Trophoblast cell (in vitro differentiated cells and primary cell): ENCODE measurements around the gene VASH2.
"Not testable (repeated sequence)": the region's sequence is repeated elsewhere in the genome, so short reads cannot be mapped to it uniquely, and the experiment has no call there.

ENCODE experiments used
- DNase-seq, 2 donors: peaks; one replicate each; pipeline ENCODE4 v3.0.0-alpha.2; 2016
- H2AFZ ChIP-seq: 2 replicates; pipeline ENCODE4 v1.6.1; 2013; ENCODE audit warnings: low read length, moderate library complexity, mild to moderate bottlenecking; ENCODE audit not compliant: insufficient read depth, poor library complexity
- H2AK5ac ChIP-seq: 2 replicates; pipeline ENCODE4 v1.6.1; 2013; ENCODE audit warnings: mild to moderate bottlenecking, low read length
- H2BK120ac ChIP-seq: 2 replicates; pipeline ENCODE4 v1.6.1; 2013; ENCODE audit warnings: low read length, mild to moderate bottlenecking, moderate library complexity; ENCODE audit not compliant: insufficient read depth, poor library complexity
- H2BK12ac ChIP-seq: 2 replicates; pipeline ENCODE4 v1.6.1; 2013; ENCODE audit warnings: mild to moderate bottlenecking, low read length, moderate library complexity
- H2BK5ac ChIP-seq: 2 replicates; pipeline ENCODE4 v1.6.1; 2013; ENCODE audit warnings: low read length, low read depth, moderate library complexity, mild to moderate bottlenecking; ENCODE audit not compliant: poor library complexity
- H3K14ac ChIP-seq: 2 replicates; pipeline ENCODE4 v1.6.1; 2013; ENCODE audit warnings: mild to moderate bottlenecking, low read length
- H3K18ac ChIP-seq: 2 replicates; pipeline ENCODE4 v1.6.1; 2013; ENCODE audit warnings: mild to moderate bottlenecking, low read length
- H3K23ac ChIP-seq: 2 replicates; pipeline ENCODE4 v1.6.1; 2013; ENCODE audit warnings: low read length
- H3K27ac ChIP-seq: 2 replicates; pipeline ENCODE4 v1.5.1; 2013; ENCODE audit warnings: low read depth, mild to moderate bottlenecking, inconsistent platforms, low read length, moderate library complexity
- H3K27me3 ChIP-seq: 2 replicates; pipeline ENCODE4 v1.6.1; 2013; ENCODE audit warnings: inconsistent platforms, mild to moderate bottlenecking, low read length, moderate library complexity; ENCODE audit not compliant: insufficient read depth
- H3K36me3 ChIP-seq, 2 experiments: 1 replicate in 1 of 2; 2 replicates in 1 of 2; pipeline ENCODE4 v1.6.1; 2013; ENCODE audit warnings: low read length in 2 of 2, mild to moderate bottlenecking in 2 of 2, moderate library complexity in 1 of 2; ENCODE audit not compliant: insufficient read depth in 2 of 2, control insufficient read depth in 1 of 2
- H3K4ac ChIP-seq: 2 replicates; pipeline ENCODE4 v1.6.1; 2013; ENCODE audit warnings: low read depth, mild to moderate bottlenecking, low read length, moderate library complexity
- H3K4me1 ChIP-seq, 2 experiments: 1 replicate in 1 of 2; 2 replicates in 1 of 2; pipeline ENCODE4 v1.6.1; 2013; ENCODE audit warnings: low read length in 2 of 2, mild to moderate bottlenecking in 2 of 2, moderate library complexity in 1 of 2; ENCODE audit not compliant: insufficient read depth in 2 of 2, control insufficient read depth in 1 of 2
- H3K4me2 ChIP-seq: 2 replicates; pipeline ENCODE4 v1.6.1; 2013; ENCODE audit warnings: inconsistent platforms, mild to moderate bottlenecking, low read length, moderate library complexity
- H3K4me3 ChIP-seq: 2 replicates; pipeline ENCODE4 v1.5.1; 2013; ENCODE audit warnings: mild to moderate bottlenecking, low read depth, low read length, inconsistent platforms
- H3K79me1 ChIP-seq: one replicate; pipeline ENCODE4 v1.6.1; 2013; ENCODE audit warnings: low read length
- H3K79me2 ChIP-seq: 2 replicates; pipeline ENCODE4 v1.6.1; 2013; ENCODE audit warnings: low read length, mild to moderate bottlenecking; ENCODE audit not compliant: control insufficient read depth, insufficient read depth, poor library complexity
- H3K9ac ChIP-seq: 2 replicates; pipeline ENCODE4 v1.6.1; 2013; ENCODE audit warnings: mild to moderate bottlenecking, low read length
- H3K9me3 ChIP-seq: 2 replicates; pipeline ENCODE4 v1.6.1; 2013; ENCODE audit warnings: low read depth, mild to moderate bottlenecking, control low read depth, inconsistent platforms, low read length; ENCODE audit not compliant: insufficient read depth
- H4K12ac ChIP-seq: 2 replicates; pipeline ENCODE4 v1.6.1; 2013; ENCODE audit warnings: low read depth, mild to moderate bottlenecking, low read length, moderate library complexity
- H4K8ac ChIP-seq: 2 replicates; pipeline ENCODE4 v1.6.1; 2013; ENCODE audit warnings: low read depth, mild to moderate bottlenecking, low read length, moderate library complexity
- H4K91ac ChIP-seq: one replicate; pipeline ENCODE4 v1.6.1; 2013; ENCODE audit warnings: low read depth, mild to moderate bottlenecking, low read length, moderate library complexity
- WGBS: extraction: QIAGEN DNeasy Blood & Tissue Kit; methylation state at CpG from one replicate; pipeline ENCODE4 v1.1.7; 2013; ENCODE audit warnings: missing lambda C conversion rate; ENCODE audit not compliant: insufficient read length, insufficient coverage; ENCODE audit errors: extremely low coverage; 5-methylcytosine and 5-hydroxymethylcytosine counted together

VASH2 gene

GRCh38 chr1:212960932-212961331 lies 10.6 kb downstream of the VASH2 start:
- no CpG with 5 or more reads among the region's 6 CpGs for WGBS
- Histone ChIP-seq H2BK5ac (no peak overlapping the region), H2BK12ac (no peak overlapping the region), H3K27me3 (no peaks in the 10 kb centered on the region), H3K27ac (no peak overlapping the region), H3K23ac (no peak overlapping the region), H4K91ac (no peak overlapping the region), H2AK5ac (no peak overlapping the region), H3K36me3 (peaks cover 3% of the 10 kb centered on the region in 2 experiments), H4K12ac (no peak overlapping the region), H2BK120ac (no peak overlapping the region), H2AFZ (no peak overlapping the region), H3K18ac (no peak overlapping the region), H3K4me3 (no peak overlapping the region), H4K8ac (no peak overlapping the region), H3K4ac (no peak overlapping the region), H3K9me3 (peaks cover 2% of the 10 kb centered on the region), H3K4me1 (peaks cover 12 to 20% of the 10 kb centered on the region in 2 experiments), H3K79me1 (peaks cover 4% of the 10 kb centered on the region), H3K9ac (no peak overlapping the region), H3K14ac (no peak overlapping the region), H3K4me2 (no peak overlapping the region), H3K79me2 (no peaks in the 10 kb centered on the region)
- no peak for DNase-seq

- no peaks in the 10 kb centered on the region for H3K27me3 ChIP-seq
- no peak overlapping the region for H3K4ac ChIP-seq
- H4K12ac ChIP-seq, result no peak overlapping the region
- H3K9me3 ChIP-seq, result peaks cover 2% of the 10 kb centered on the region
- H3K14ac ChIP-seq, result no peak overlapping the region
- H4K8ac ChIP-seq, result no peak overlapping the region
- no peak overlapping the region for H4K91ac ChIP-seq
- H2BK12ac ChIP-seq, result no peak overlapping the region
- no CpG with 5 or more reads among the region's 5 CpGs for WGBS
- no peak overlapping the region for H2AK5ac ChIP-seq
- no peak overlapping the region for H2AFZ ChIP-seq
- H2BK120ac ChIP-seq, result no peak overlapping the region
- peaks cover 3% of the 10 kb centered on the region in 2 experiments for H3K36me3 ChIP-seq
- H3K23ac ChIP-seq, result no peak overlapping the region
- no peak overlapping the region for H3K4me2 ChIP-seq
- no peak for DNase-seq
- H3K79me1 ChIP-seq, result peaks cover 4% of the 10 kb centered on the region
- no peaks in the 10 kb centered on the region for H3K79me2 ChIP-seq
- peaks cover 12 to 26% of the 10 kb centered on the region in 2 experiments for H3K4me1 ChIP-seq
- no peak overlapping the region for H2BK5ac ChIP-seq
- H3K27ac ChIP-seq, result no peak overlapping the region
- no peak overlapping the region for H3K18ac ChIP-seq
- no peak overlapping the region for H3K4me3 ChIP-seq
- H3K9ac ChIP-seq, result no peak overlapping the region
Observed at GRCh38 chr1:212962509-212962908, 12.2 kb downstream of the VASH2 start.

- Histone ChIP-seq H3K4me1 (peaks cover 10 to 22% of the 10 kb centered on the region in 2 experiments), H2BK5ac (no peak overlapping the region), H2BK120ac (no peak overlapping the region), H3K4me3 (no peak overlapping the region), H3K4ac (no peak overlapping the region), H3K4me2 (no peak overlapping the region), H3K14ac (no peak overlapping the region), H3K36me3 (peaks cover 3% of the 10 kb centered on the region in 2 experiments), H3K79me2 (no peaks in the 10 kb centered on the region), H4K8ac (no peak overlapping the region), H2BK12ac (no peak overlapping the region), H3K9me3 (peaks cover 2% of the 10 kb centered on the region), H3K9ac (no peak overlapping the region), H2AK5ac (no peak overlapping the region), H4K12ac (no peak overlapping the region), H3K27me3 (no peaks in the 10 kb centered on the region), H3K79me1 (peaks cover 3% of the 10 kb centered on the region), H4K91ac (no peak overlapping the region), H3K23ac (no peak overlapping the region), H3K27ac (no peak overlapping the region), H3K18ac (no peak overlapping the region), H2AFZ (no peak overlapping the region)
- no CpG with 5 or more reads among the region's 6 CpGs for WGBS
- no peak for DNase-seq
Observed at GRCh38 chr1:212964102-212964501, 13.8 kb downstream of the VASH2 start.

- whole genome bisulfite sequencing, result no CpG with 5 or more reads among the region's 1 CpG
- not testable (repeated sequence) for H2AK5ac ChIP-seq
Observed at GRCh38 chr1:212964993-212965392, 14.7 kb downstream of the VASH2 start.

More at GRCh38 chr1:212964993-212965392, 14.7 kb downstream of the VASH2 start:
- H3K18ac ChIP-seq, H2AFZ ChIP-seq, H4K91ac ChIP-seq, H2BK5ac ChIP-seq, H2BK12ac ChIP-seq, H4K8ac ChIP-seq, H3K4me3 ChIP-seq, H3K9me3 ChIP-seq, H2BK120ac ChIP-seq, H3K4me2 ChIP-seq, H3K36me3 ChIP-seq, H3K4ac ChIP-seq, H3K79me2 ChIP-seq, H3K23ac ChIP-seq, H3K79me1 ChIP-seq, DNase-seq, H3K27ac ChIP-seq, H3K27me3 ChIP-seq, H4K12ac ChIP-seq, H3K9ac ChIP-seq, H3K14ac ChIP-seq: not testable (repeated sequence)
- H3K4me1 ChIP-seq, result peaks cover 14 to 20% of the 10 kb centered on the region in 2 experiments
